SK-N-SH treated with all-trans-retinoic acid at 6 μM for 48 hours (cell line): ENCODE measurements around the gene DET1.

ENCODE experiments used
- ATAC-seq: fragments of 200-7000 bp; cut with Tn5 transposase; 3 replicates; pipeline ENCODE4 v1.9.1; 2020; ENCODE audit warnings: mild to moderate bottlenecking, moderate library complexity
- ARNTL ChIP-seq: fragments of 450-650 bp; formaldehyde crosslinking; IDR thresholded peaks from 2 replicates; pipeline ENCODE4 v1.5.0; 2020; ENCODE audit warnings: low read depth, mild to moderate bottlenecking, moderate library complexity, borderline replicate concordance
- BACH2 ChIP-seq: fragments of 250-450 bp; sonication (Bioruptor Pico); IDR thresholded peaks from 2 replicates; pipeline ENCODE4 v1.9.0; 2021; ENCODE audit warnings: mild to moderate bottlenecking, borderline replicate concordance
- CSDC2 ChIP-seq: fragments of 250-450 bp; sonication (Bioruptor Pico); IDR thresholded peaks from 2 replicates; pipeline ENCODE4 v1.5.0; 2020; ENCODE audit warnings: mild to moderate bottlenecking, moderate library complexity
- ESRRG ChIP-seq: fragments of 250-450 bp; sonication (Bioruptor Pico); IDR thresholded peaks from 2 replicates; pipeline ENCODE4 v1.6.1; 2021; ENCODE audit warnings: mild to moderate bottlenecking
- GLIS3 ChIP-seq: fragments of 250-450 bp; sonication (Bioruptor Pico); IDR thresholded peaks from 2 replicates; pipeline ENCODE4 v1.5.0; 2020; ENCODE audit warnings: mild to moderate bottlenecking, moderate library complexity
- ISL1 ChIP-seq: fragments of 250-450 bp; sonication (Bioruptor Pico); IDR thresholded peaks from 2 replicates; pipeline ENCODE4 v2.1.2; 2022; ENCODE audit warnings: mild to moderate bottlenecking, moderate library complexity
- OSR1 ChIP-seq: fragments of 250-450 bp; sonication (Bioruptor Pico); IDR thresholded peaks from 2 replicates; pipeline ENCODE4 v1.8.0; 2022; ENCODE audit warnings: moderate library complexity, mild to moderate bottlenecking, inconsistent platforms
- PPARA ChIP-seq: fragments of 250-450 bp; sonication (Bioruptor Pico); IDR thresholded peaks from 2 replicates; pipeline ENCODE4 v1.5.0; 2020; ENCODE audit warnings: mild to moderate bottlenecking, borderline replicate concordance
- RARB ChIP-seq: fragments of 250-450 bp; sonication (Bioruptor Pico); IDR thresholded peaks from 2 replicates; pipeline ENCODE4 v1.8.0; 2021; ENCODE audit warnings: mild to moderate bottlenecking, moderate library complexity
- SNAI2 ChIP-seq: fragments of 250-450 bp; sonication (Bioruptor Pico); IDR thresholded peaks from 2 replicates; pipeline ENCODE4 v1.5.0; 2020; ENCODE audit warnings: mild to moderate bottlenecking, moderate library complexity
- TOX ChIP-seq: fragments of 250-450 bp; sonication (Bioruptor Pico); IDR thresholded peaks from 2 replicates; pipeline ENCODE4 v1.8.0; 2021; ENCODE audit warnings: mild to moderate bottlenecking, moderate library complexity, borderline replicate concordance
- ZC3H10 ChIP-seq: fragments of 250-450 bp; sonication (Bioruptor Pico); IDR thresholded peaks from 2 replicates; pipeline ENCODE4 v1.5.1; 2021; ENCODE audit warnings: mild to moderate bottlenecking, moderate library complexity
- ZFP3 ChIP-seq: fragments of 250-450 bp; sonication (Bioruptor Pico); IDR thresholded peaks from 2 replicates; pipeline ENCODE4 v1.5.0; 2020; ENCODE audit warnings: mild to moderate bottlenecking, moderate library complexity
- ZFP30 ChIP-seq: fragments of 450-650 bp; formaldehyde crosslinking; IDR thresholded peaks from 2 replicates; pipeline ENCODE4 v1.5.0; 2022; ENCODE audit warnings: mild to moderate bottlenecking, moderate library complexity
- ZNF565 ChIP-seq: fragments of 450-650 bp; formaldehyde crosslinking; conservative IDR thresholded peaks from 2 replicates; pipeline ENCODE4 v1.5.0; 2020; ENCODE audit warnings: low read depth, mild to moderate bottlenecking, moderate library complexity
- ZNF8 ChIP-seq: fragments of 450-650 bp; formaldehyde crosslinking; IDR thresholded peaks from 2 replicates; pipeline ENCODE4 v1.5.0; 2020; ENCODE audit warnings: mild to moderate bottlenecking, moderate library complexity
- TF ChIP-seq, protein P1 (sequence below): fragments of 250-450 bp; sonication (Bioruptor Pico); IDR thresholded peaks from 2 replicates; pipeline ENCODE4 v1.5.0; 2020; ENCODE audit warnings: mild to moderate bottlenecking, moderate library complexity
- TF ChIP-seq, protein P2 (sequence below): fragments of 250-450 bp; sonication (Bioruptor Pico); IDR thresholded peaks from 2 replicates; pipeline ENCODE4 v1.8.0; 2020; ENCODE audit warnings: mild to moderate bottlenecking, moderate library complexity, borderline replicate concordance
- TF ChIP-seq, protein P3 (sequence below): fragments of 250-450 bp; sonication (Bioruptor Pico); IDR thresholded peaks from 2 replicates; pipeline ENCODE4 v1.8.0; 2021; ENCODE audit warnings: low read depth, mild to moderate bottlenecking, moderate library complexity, borderline replicate concordance
- TF ChIP-seq, protein P4 (sequence below): fragments of 250-450 bp; sonication (Bioruptor Pico); IDR thresholded peaks from 2 replicates; pipeline ENCODE4 v1.5.1; 2020; ENCODE audit warnings: low read depth, mild to moderate bottlenecking, moderate library complexity

DET1 gene

DNA sequence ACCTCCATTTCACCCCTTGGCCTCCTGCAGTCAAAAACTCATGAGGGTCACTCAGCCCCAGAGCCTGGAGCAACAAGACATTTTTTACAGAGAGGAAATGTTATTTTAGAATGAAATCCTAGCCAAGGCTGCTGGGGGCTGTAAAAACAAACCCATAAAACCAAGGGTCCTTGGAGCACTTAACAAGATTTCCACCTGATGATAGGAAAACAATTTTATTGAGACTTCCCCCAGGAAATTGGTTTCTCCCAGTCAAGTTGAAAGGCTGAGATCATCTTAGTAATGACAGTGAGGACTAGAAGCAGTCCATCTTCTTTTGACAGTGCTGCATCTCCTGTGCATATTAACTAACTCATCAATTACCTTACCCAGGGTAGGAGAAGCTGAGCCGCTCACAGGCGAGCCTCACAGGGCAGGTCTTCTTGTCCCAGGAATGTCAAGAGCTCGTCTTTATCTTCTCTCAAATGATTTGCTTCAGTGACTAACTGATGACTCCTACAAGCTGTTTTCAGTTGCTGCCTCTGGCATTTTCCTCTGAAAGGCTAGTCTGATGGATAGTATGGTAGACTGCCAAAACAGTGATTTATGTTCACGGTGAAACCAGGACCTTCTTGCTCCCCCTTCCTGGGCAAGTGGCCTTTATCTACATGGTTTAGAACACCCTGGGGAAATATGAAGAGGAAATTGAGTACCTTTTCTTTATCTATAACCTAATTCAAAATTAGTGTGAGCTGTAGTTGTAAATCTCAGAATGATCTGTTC lies 40.1 kb upstream of the DET1 start:
- ATAC-seq = no peak; the same call in 2 of the 3 replicates
- TF ChIP-seq OSR1 (CRISPR knock-in tag) (no peak), ISL1 (peak; percentile 89), ZFP3 (CRISPR knock-in tag) (peak; percentile 57; the same call in 1 of the 2 replicates), GLIS3 (CRISPR knock-in tag) (no peak), BACH2 (no peak), ESRRG (CRISPR knock-in tag) (no peak), ZNF565 (no peak), ZNF8 (CRISPR knock-in tag) (no peak)
- TF ChIP-seq, protein P1, sequence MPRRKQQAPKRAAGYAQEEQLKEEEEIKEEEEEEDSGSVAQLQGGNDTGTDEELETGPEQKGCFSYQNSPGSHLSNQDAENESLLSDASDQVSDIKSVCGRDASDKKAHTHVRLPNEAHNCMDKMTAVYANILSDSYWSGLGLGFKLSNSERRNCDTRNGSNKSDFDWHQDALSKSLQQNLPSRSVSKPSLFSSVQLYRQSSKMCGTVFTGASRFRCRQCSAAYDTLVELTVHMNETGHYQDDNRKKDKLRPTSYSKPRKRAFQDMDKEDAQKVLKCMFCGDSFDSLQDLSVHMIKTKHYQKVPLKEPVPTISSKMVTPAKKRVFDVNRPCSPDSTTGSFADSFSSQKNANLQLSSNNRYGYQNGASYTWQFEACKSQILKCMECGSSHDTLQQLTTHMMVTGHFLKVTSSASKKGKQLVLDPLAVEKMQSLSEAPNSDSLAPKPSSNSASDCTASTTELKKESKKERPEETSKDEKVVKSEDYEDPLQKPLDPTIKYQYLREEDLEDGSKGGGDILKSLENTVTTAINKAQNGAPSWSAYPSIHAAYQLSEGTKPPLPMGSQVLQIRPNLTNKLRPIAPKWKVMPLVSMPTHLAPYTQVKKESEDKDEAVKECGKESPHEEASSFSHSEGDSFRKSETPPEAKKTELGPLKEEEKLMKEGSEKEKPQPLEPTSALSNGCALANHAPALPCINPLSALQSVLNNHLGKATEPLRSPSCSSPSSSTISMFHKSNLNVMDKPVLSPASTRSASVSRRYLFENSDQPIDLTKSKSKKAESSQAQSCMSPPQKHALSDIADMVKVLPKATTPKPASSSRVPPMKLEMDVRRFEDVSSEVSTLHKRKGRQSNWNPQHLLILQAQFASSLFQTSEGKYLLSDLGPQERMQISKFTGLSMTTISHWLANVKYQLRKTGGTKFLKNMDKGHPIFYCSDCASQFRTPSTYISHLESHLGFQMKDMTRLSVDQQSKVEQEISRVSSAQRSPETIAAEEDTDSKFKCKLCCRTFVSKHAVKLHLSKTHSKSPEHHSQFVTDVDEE = 0 out of 2 replicates have a peak, but pooled peaks have one; percentile 31
- TF ChIP-seq, protein P2, sequence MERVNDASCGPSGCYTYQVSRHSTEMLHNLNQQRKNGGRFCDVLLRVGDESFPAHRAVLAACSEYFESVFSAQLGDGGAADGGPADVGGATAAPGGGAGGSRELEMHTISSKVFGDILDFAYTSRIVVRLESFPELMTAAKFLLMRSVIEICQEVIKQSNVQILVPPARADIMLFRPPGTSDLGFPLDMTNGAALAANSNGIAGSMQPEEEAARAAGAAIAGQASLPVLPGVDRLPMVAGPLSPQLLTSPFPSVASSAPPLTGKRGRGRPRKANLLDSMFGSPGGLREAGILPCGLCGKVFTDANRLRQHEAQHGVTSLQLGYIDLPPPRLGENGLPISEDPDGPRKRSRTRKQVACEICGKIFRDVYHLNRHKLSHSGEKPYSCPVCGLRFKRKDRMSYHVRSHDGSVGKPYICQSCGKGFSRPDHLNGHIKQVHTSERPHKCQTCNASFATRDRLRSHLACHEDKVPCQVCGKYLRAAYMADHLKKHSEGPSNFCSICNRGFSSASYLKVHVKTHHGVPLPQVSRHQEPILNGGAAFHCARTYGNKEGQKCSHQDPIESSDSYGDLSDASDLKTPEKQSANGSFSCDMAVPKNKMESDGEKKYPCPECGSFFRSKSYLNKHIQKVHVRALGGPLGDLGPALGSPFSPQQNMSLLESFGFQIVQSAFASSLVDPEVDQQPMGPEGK (CRISPR knock-in tag) = no peak
- TF ChIP-seq, protein P3, sequence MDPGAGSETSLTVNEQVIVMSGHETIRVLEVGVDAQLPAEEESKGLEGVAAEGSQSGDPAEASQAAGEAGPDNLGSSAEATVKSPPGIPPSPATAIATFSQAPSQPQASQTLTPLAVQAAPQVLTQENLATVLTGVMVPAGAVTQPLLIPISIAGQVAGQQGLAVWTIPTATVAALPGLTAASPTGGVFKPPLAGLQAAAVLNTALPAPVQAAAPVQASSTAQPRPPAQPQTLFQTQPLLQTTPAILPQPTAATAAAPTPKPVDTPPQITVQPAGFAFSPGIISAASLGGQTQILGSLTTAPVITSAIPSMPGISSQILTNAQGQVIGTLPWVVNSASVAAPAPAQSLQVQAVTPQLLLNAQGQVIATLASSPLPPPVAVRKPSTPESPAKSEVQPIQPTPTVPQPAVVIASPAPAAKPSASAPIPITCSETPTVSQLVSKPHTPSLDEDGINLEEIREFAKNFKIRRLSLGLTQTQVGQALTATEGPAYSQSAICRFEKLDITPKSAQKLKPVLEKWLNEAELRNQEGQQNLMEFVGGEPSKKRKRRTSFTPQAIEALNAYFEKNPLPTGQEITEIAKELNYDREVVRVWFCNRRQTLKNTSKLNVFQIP (CRISPR knock-in tag) = no peak

DNA sequence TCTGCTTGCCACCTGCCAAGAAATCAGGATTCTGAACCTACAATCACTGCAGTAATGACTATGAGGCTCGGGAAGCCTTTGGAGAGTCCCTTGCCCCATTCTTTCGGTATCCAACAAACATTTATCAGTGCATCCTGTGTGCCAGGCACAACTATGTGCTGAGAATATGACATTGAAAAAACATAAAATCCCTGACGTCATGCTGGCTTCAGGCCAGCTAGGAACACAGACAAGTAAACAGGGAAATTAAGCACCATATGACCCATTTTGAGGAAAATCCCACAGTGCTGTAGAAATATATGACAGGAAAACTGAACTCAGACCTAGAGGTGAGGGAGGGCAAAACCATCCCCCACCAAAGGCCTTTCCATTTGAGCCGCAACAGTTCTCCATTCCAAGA lies 34.1 kb upstream of the DET1 start:
- TF ChIP-seq, protein P4, sequence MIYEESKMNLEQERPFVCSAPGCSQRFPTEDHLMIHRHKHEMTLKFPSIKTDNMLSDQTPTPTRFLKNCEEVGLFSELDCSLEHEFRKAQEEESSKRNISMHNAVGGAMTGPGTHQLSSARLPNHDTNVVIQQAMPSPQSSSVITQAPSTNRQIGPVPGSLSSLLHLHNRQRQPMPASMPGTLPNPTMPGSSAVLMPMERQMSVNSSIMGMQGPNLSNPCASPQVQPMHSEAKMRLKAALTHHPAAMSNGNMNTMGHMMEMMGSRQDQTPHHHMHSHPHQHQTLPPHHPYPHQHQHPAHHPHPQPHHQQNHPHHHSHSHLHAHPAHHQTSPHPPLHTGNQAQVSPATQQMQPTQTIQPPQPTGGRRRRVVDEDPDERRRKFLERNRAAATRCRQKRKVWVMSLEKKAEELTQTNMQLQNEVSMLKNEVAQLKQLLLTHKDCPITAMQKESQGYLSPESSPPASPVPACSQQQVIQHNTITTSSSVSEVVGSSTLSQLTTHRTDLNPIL (CRISPR knock-in tag) = no peak
- no peak for TF ChIP-seq PPARA
- TF ChIP-seq ISL1 = peak; percentile 21; the same call in 1 of the 2 replicates
- no peak for ATAC-seq

DNA sequence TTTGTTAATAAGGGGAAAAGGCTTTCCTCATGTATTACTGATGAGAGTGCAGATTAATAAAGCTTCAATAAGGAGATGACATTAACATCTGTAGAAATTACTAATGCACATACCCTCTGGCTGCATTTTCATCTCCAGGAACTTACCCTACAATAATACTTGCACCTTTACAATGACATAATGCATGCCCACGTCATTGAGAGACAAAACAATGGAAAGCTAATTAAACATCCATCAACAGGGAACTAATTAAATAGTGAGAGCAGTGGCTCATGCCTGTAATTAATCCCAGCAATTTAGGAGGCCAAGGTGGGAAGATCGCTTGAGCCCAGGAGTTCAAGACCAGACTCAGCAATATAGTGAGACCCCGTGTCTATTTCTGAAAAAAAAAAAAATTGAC lies 32.8 kb upstream of the DET1 start:
- TF ChIP-seq ZFP30 (CRISPR knock-in tag) (no peak), ZNF565 (no peak), ZNF8 (CRISPR knock-in tag) (no peak), ESRRG (CRISPR knock-in tag) (no peak)
- no peak for ATAC-seq

DNA sequence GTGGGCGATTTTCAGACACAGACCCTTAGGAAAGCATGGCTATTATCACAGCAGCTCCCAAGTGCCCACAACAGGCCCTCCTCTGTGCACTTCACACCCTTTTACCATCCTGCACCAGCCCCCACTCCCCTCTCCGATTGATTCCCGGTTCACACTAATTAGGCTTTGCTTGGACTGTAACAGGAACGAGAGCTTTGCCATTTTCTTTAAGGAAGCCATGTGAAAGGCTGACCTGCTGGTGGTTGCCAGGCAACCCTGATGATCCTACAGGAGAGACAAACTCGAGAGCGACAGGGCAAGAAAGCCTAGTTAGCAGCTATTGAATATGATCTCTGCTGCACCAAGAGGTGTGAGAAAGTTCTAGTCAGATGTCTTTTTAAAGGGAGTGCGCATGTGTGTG lies 28.2 kb upstream of the DET1 start:
- ATAC-seq = no peak
- TF ChIP-seq, protein P2 (CRISPR knock-in tag) = no peak
- TF ChIP-seq ARNTL (no peak), ZFP3 (CRISPR knock-in tag) (no peak), ZFP30 (CRISPR knock-in tag) (no peak), SNAI2 (no peak), ZNF8 (CRISPR knock-in tag) (no peak), CSDC2 (no peak), RARB (CRISPR knock-in tag) (no peak), TOX (CRISPR knock-in tag) (no peak), ESRRG (CRISPR knock-in tag) (no peak), ZNF565 (no peak), ZC3H10 (CRISPR knock-in tag) (no peak), ISL1 (no peak)
- TF ChIP-seq, protein P1 = no peak
- TF ChIP-seq, protein P3 (CRISPR knock-in tag) = no peak
